Right lobe of liver (tissue), 6 donors: ENCODE data around the gene NACC1. TPM values are rescaled to one million over a fixed set of nuclear protein-coding genes. Genes with fewer than 3 reads are reported as not detected.

ENCODE experiments used
- ATAC-seq, 4 donors: fragments of 200-7000 bp; cut with Tn5 transposase; one replicate each; pipeline ENCODE4 v1.9.1; 2020; ENCODE audit warnings: mild to moderate bottlenecking in 4 of 4, moderate library complexity in 4 of 4
- DNase-seq, 3 donors: peaks; one replicate each; pipeline ENCODE4 v3.0.0-alpha.2; 2020
- H3K27ac ChIP-seq, 3 donors: fragments of 200-600 bp; one replicate each; pipeline ENCODE4 v1.8.0; 2022
- H3K27me3 ChIP-seq, 2 donors: fragments of 200-600 bp; one replicate each; pipeline ENCODE4 v1.8.0; 2022
- H3K36me3 ChIP-seq, 4 donors: fragments of 200-600 bp; sonication (generic) in 1 of 4; one replicate each; pipeline versions ENCODE4 v1.5.1 to v1.8.0; 2017 to 2022; ENCODE audit warnings: control low read depth in 1 of 4
- H3K4me1 ChIP-seq, 4 donors: fragments of 200-600 bp; sonication (generic) in 1 of 4; one replicate each; pipeline versions ENCODE4 v1.5.1 to v1.8.0; 2017 to 2022; ENCODE audit warnings: control low read depth in 1 of 4
- H3K4me3 ChIP-seq, 3 donors: fragments of 200-600 bp; one replicate each; pipeline ENCODE4 v1.8.0; 2022
- H3K9me3 ChIP-seq, 4 donors: fragments of 200-600 bp; sonication (generic) in 1 of 4; one replicate each; pipeline versions ENCODE4 v1.5.1 to v1.8.0; 2017 to 2022; ENCODE audit warnings: control low read depth in 1 of 4
- CTCF ChIP-seq, 4 donors: fragments of 200-600 bp in 3 of 4; fragments of 450-650 bp in 1 of 4; IDR thresholded peaks; one replicate each; pipeline versions ENCODE4 v1.5.1 to v1.8.0; 2016 to 2022; ENCODE audit warnings: antibody characterized with exemption in 4 of 4, mild to moderate bottlenecking in 2 of 4
- POLR2A ChIP-seq: fragments of 450-650 bp; IDR thresholded peaks from one replicate; pipeline ENCODE4 v1.6.1; 2017; ENCODE audit warnings: antibody characterized with exemption, mild to moderate bottlenecking
- WGBS: methylation state at CpG from one replicate; pipeline ENCODE4 v1.1.6; 2018; ENCODE audit warnings: low coverage, low lambda C conversion rate; ENCODE audit not compliant: insufficient coverage; ENCODE audit errors: missing lambda C conversion rate; 5-methylcytosine and 5-hydroxymethylcytosine counted together
- intact Hi-C, 2 donors: fragments of 100-400 bp; cut with DNase I; formaldehyde crosslinking; loops; one replicate each; pipeline versions ENCODE4 v1.11.2 to v1.14.1; 2022
- total RNA-seq, 6 experiments: library from RNA; depleted of rRNA in 2 of 6; stranded (reverse); fragments of >200 nt in 2 of 6; fragmentation: NEBNext Ultra II Directional in 3 of 6; extraction: Animal tissue kit (Norgen Biotek cat#: 25700) in 3 of 6; gene quantifications; one replicate each; pipeline versions ENCODE4 v1.1.0 to v1.2.4, GENCODE V29; 2016 to 2023
- donor health status: DM: no; HTN: yes; CAD: no.
- donor health status: DM: no; HTN: no; CAD: no.
- donor health status: DM: no; HTN: no; CAD: no.
- donor health status: DM: no; HTN: yes; CAD: no.
- donor health status: DM: no; HTN: yes; CAD: no.

The NACC1 gene
- total RNA-seq, 6 experiments from 2014 or later: 19.2 to 30.3 (median 26.4) TPM

- ATAC-seq (no peak), DNase-seq (no peak)
- Histone ChIP-seq H3K9me3 (no peaks in the 10 kb centered on the region), H3K27me3 (no peaks in the 10 kb centered on the region), H3K36me3 (no peaks in the 10 kb centered on the region), H3K4me1 (peaks cover 0 to 18% (median 5%) of the 10 kb centered on the region in 4 donors), H3K4me3 (no peak overlapping the region), H3K27ac (no peak overlapping the region)
- 94% methylated on average over 4 of the region's 4 CpGs for WGBS
- intact Hi-C loops: no loop called here
- no peak for TF ChIP-seq POLR2A
- no peak for TF ChIP-seq CTCF (IDR thresholded peaks at IDR 0.05)
These were observed 69.4 kb downstream of the NACC1 start for GRCh38 chr19:13187419-13187818.

- intact Hi-C loops: no loop called here
- DNase-seq: no peak
- WGBS: 33% methylated on average over 1 of the region's 4 CpGs
- no peak for ATAC-seq
- H3K36me3 ChIP-seq: no peaks in the 10 kb centered on the region
- H3K9me3 ChIP-seq: no peaks in the 10 kb centered on the region
- no peak overlapping the region for H3K27ac ChIP-seq
- H3K4me3 ChIP-seq: no peak overlapping the region
- TF ChIP-seq POLR2A: no peak
- TF ChIP-seq CTCF (IDR thresholded peaks at IDR 0.05): no peak
- peaks cover 0 to 19% (median 7%) of the 10 kb centered on the region in 4 donors for H3K4me1 ChIP-seq
- H3K27me3 ChIP-seq: no peaks in the 10 kb centered on the region
These were observed 71.5 kb downstream of the NACC1 start for GRCh38 chr19:13189600-13189999.

Other genes with a start within 250 kb of the NACC1 start
- 10 to 100 TPM; 18.2 to 36.3 (median 26.8) TPM for gene DNASE2, start 236.8 kb upstream of the NACC1 start, total RNA-seq
- 1 to 10 TPM in 1 of 6 experiments, under 1 TPM in 2, not detected in 3; 0.32 to 1.7 (median 0.44) TPM for gene KLF1, start 231.1 kb upstream of the NACC1 start, total RNA-seq
- 100 to 1,000 TPM in 1 of 6 experiments, 10 to 100 TPM in 5; 42.2 to 119 (median 59.5) TPM for gene GCDH, start 227.1 kb upstream of the NACC1 start, total RNA-seq
- gene SYCE2, start 199.0 kb upstream of the NACC1 start, total RNA-seq: under 1 TPM in 1 of 6 experiments, not detected in 5; 0.18 TPM
- gene FARSA, start 184.6 kb upstream of the NACC1 start, total RNA-seq: 10 to 100 TPM; 22.9 to 46.2 (median 29.0) TPM
- 1,000 to 10,000 TPM in 3 of 6 experiments, 100 to 1,000 TPM in 3; 771 to 1,471 (median 1,008) TPM for gene CALR, start 179.7 kb upstream of the NACC1 start, total RNA-seq
- gene RAD23A, start 172.4 kb upstream of the NACC1 start, total RNA-seq: 10 to 100 TPM; 37.8 to 69.0 (median 52.9) TPM
- 10 to 100 TPM in 3 of 6 experiments, 1 to 10 TPM in 3; 7.7 to 29.3 (median 10.0) TPM for gene GADD45GIP1, start 161.0 kb upstream of the NACC1 start, total RNA-seq
- gene DAND5, start 148.7 kb upstream of the NACC1 start, total RNA-seq: not detected
- gene NFIX, start 122.8 kb upstream of the NACC1 start, total RNA-seq: 10 to 100 TPM; 20.3 to 40.0 (median 26.7) TPM
- 1 to 10 TPM; 1.1 to 3.7 (median 2.3) TPM for gene LYL1, start 15.4 kb upstream of the NACC1 start, total RNA-seq
- 10 to 100 TPM; 15.0 to 20.5 (median 17.2) TPM for gene TRMT1, start 1.5 kb upstream of the NACC1 start, total RNA-seq
- 10 to 100 TPM; 18.2 to 41.5 (median 23.4) TPM for gene STX10, start 32.1 kb downstream of the NACC1 start, total RNA-seq
- gene IER2, start 32.1 kb downstream of the NACC1 start, total RNA-seq: 10 to 100 TPM; 19.1 to 86.6 (median 23.8) TPM